Nephron progenitor cell (in vitro differentiated cells): ENCODE results near the gene USF2.

Source experiments
- DNase-seq: peaks from one replicate; pipeline ENCODE4 v3.0.0; 2021
- H3K27ac Mint-ChIP-seq: 2 replicates; pipeline ENCODE4 v1.8.0; 2021; ENCODE audit warnings: mild to moderate bottlenecking, moderate library complexity, mixed read lengths
- H3K27me3 Mint-ChIP-seq: 2 replicates; pipeline ENCODE4 v1.8.0; 2021; ENCODE audit warnings: mild to moderate bottlenecking, low read depth, mixed read lengths; ENCODE audit not compliant: poor library complexity
- H3K36me3 Mint-ChIP-seq: 2 replicates; pipeline ENCODE4 v1.8.0; 2021; ENCODE audit warnings: low read depth, mixed read lengths
- H3K4me1 Mint-ChIP-seq: 2 replicates; pipeline ENCODE4 v1.8.0; 2021; ENCODE audit warnings: mixed read lengths
- H3K4me3 Mint-ChIP-seq: 2 replicates; pipeline ENCODE4 v1.8.0; 2021; ENCODE audit warnings: mild to moderate bottlenecking, moderate library complexity, mixed read lengths
- H3K9me3 Mint-ChIP-seq: 2 replicates; pipeline ENCODE4 v1.8.0; 2021; ENCODE audit warnings: mild to moderate bottlenecking, moderate library complexity, mixed read lengths
- CTCF ChIP-seq: fragments of 200-600 bp; sonication (generic); IDR thresholded peaks from 2 replicates; pipeline ENCODE4 v1.5.0; 2021; ENCODE audit warnings: antibody characterized with exemption

The USF2 gene

GRCh38 chr19:35223084-35223790 is 45.5 kb upstream of the USF2 start:
- DNase-seq, result no peak
- no peak overlapping the region for H3K27ac Mint-ChIP-seq
- peaks cover 10% of the 10 kb centered on the region for H3K4me1 Mint-ChIP-seq
- no peaks in the 10 kb centered on the region for H3K36me3 Mint-ChIP-seq
- peaks cover 10% of the 10 kb centered on the region for H3K27me3 Mint-ChIP-seq
- H3K9me3 Mint-ChIP-seq, result peaks cover 26% of the 10 kb centered on the region
- TF ChIP-seq CTCF, result no peak
- no peak overlapping the region for H3K4me3 Mint-ChIP-seq

GRCh38 chr19:35223862-35224505 is 44.8 kb upstream of the USF2 start:
- H3K27ac Mint-ChIP-seq, result no peak overlapping the region
- no peaks in the 10 kb centered on the region for H3K36me3 Mint-ChIP-seq
- peaks cover 19% of the 10 kb centered on the region for H3K9me3 Mint-ChIP-seq
- no peak overlapping the region for H3K4me3 Mint-ChIP-seq
- DNase-seq, result no peak
- no peak for TF ChIP-seq CTCF
- peaks cover 10% of the 10 kb centered on the region for H3K4me1 Mint-ChIP-seq
- peaks cover 10% of the 10 kb centered on the region for H3K27me3 Mint-ChIP-seq

GRCh38 chr19:35224681-35225571 is 43.8 kb upstream of the USF2 start:
- DNase-seq, result no peak
- no peak overlapping the region for H3K27ac Mint-ChIP-seq
- H3K9me3 Mint-ChIP-seq, result peaks cover 10% of the 10 kb centered on the region
- H3K27me3 Mint-ChIP-seq, result peaks cover 13% of the 10 kb centered on the region
- no peak for TF ChIP-seq CTCF
- H3K4me3 Mint-ChIP-seq, result no peak overlapping the region
- peaks cover 10% of the 10 kb centered on the region for H3K4me1 Mint-ChIP-seq
- H3K36me3 Mint-ChIP-seq, result no peaks in the 10 kb centered on the region

- no peak for TF ChIP-seq CTCF
- Mint-ChIP-seq H3K9me3 (peaks cover 9% of the 10 kb centered on the region), H3K27ac (no peak overlapping the region), H3K4me1 (peaks cover 10% of the 10 kb centered on the region), H3K4me3 (no peak overlapping the region), H3K27me3 (peaks cover 13% of the 10 kb centered on the region), H3K36me3 (no peaks in the 10 kb centered on the region)
- no peak for DNase-seq
Measured at GRCh38 chr19:35225951-35226350, 42.8 kb upstream of the USF2 start.

GRCh38 chr19:35226748-35227147 is 42.0 kb upstream of the USF2 start:
- no peak overlapping the region for H3K27ac Mint-ChIP-seq
- peaks cover 10% of the 10 kb centered on the region for H3K4me1 Mint-ChIP-seq
- DNase-seq, result no peak
- H3K27me3 Mint-ChIP-seq, result peaks cover 13% of the 10 kb centered on the region
- no peak for TF ChIP-seq CTCF
- H3K36me3 Mint-ChIP-seq, result no peaks in the 10 kb centered on the region
- no peak overlapping the region for H3K4me3 Mint-ChIP-seq
- H3K9me3 Mint-ChIP-seq, result peaks cover 9% of the 10 kb centered on the region
